NT2/D1 (cell line): ENCODE measurements around the gene SSH2.

Experiments used
- DNase-seq: peaks from one replicate; pipeline ENCODE4 v3.0.0-alpha.2; 2011; ENCODE audit warnings: low read depth, low spot score
- H3K27me3 ChIP-seq: 2 replicates; pipeline ENCODE4 v1.6.0; 2011; ENCODE audit warnings: mild to moderate bottlenecking; ENCODE audit not compliant: insufficient read length, insufficient read depth
- H3K36me3 ChIP-seq: 2 replicates; pipeline ENCODE4 v1.6.1; 2011; ENCODE audit warnings: mild to moderate bottlenecking, low read length, mixed read lengths; ENCODE audit not compliant: insufficient read depth, insufficient read length
- H3K4me1 ChIP-seq: 2 replicates; pipeline ENCODE4 v1.5.1; 2011; ENCODE audit not compliant: insufficient read depth, insufficient read length
- H3K4me3 ChIP-seq: 2 replicates; pipeline ENCODE4 v1.5.1; 2011; ENCODE audit warnings: low read depth; ENCODE audit not compliant: insufficient read length
- H3K9ac ChIP-seq: 2 replicates; pipeline ENCODE4 v1.6.0; 2011; ENCODE audit warnings: low read depth; ENCODE audit not compliant: insufficient read length
- H3K9me3 ChIP-seq: 2 replicates; pipeline ENCODE4 v1.5.1; 2011; ENCODE audit warnings: mild to moderate bottlenecking, low read length; ENCODE audit not compliant: insufficient read depth
- SUZ12 ChIP-seq: IDR thresholded peaks from 2 replicates; pipeline ENCODE4 v1.6.1; 2011; ENCODE audit not compliant: insufficient read length, insufficient read depth; ENCODE audit errors: extremely low read depth
- YY1 ChIP-seq: IDR thresholded peaks from 2 replicates; pipeline ENCODE4 v1.6.1; 2011; ENCODE audit not compliant: insufficient read length, insufficient read depth
- ZNF274 ChIP-seq: IDR thresholded peaks from 2 replicates; pipeline ENCODE4 v1.6.1; 2011; ENCODE audit warnings: mild to moderate bottlenecking, low read depth, low read length

SSH2 gene

DNA sequence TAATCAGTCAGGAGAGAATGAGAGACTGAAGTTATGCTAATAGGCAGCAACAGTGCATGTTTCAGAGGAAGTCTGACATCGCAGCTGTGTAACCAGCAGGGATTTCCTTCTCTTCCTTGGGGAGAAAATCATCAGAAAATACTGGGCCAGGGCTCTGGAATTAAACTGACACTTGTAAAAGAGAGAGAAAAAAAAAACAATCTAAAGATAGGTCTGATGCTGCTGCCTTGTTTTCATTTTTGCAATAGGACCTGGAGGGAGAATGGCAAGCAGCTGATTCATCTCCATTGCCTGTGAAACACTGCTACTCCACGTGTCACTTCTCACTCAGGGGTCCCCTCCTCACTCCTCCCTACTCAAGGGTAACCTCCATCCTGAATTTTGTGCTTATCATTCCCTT lies 289.6 kb downstream of the SSH2 start:
- Histone ChIP-seq H3K4me3 (no peak overlapping the region), H3K9me3 (no peaks in the 10 kb centered on the region), H3K27me3 (no peaks in the 10 kb centered on the region), H3K4me1 (peaks cover 2% of the 10 kb centered on the region), H3K36me3 (peaks cover 10% of the 10 kb centered on the region), H3K9ac (no peak overlapping the region)
- no peak for TF ChIP-seq SUZ12
- TF ChIP-seq YY1 = no peak
- TF ChIP-seq ZNF274 = no peak
- no peak for DNase-seq

DNA sequence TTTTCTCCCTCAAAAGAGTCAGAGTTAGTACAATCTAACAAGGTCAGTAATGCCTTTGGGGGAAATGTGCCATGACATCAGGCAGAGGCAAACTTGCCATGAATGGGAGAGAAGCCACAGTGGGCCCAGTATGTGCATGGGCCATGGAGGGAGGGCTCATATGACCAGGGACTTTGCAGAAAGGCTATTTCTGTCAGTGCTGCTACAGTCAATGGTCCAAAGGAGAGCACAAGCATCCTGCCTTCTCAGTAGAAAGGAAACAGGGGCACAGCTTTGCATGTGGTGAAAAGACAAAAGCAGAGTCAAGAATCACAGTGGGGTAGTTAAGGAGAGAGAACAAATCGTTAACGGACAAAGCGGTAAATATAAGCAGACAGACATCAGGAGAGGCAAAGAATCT lies 296.1 kb downstream of the SSH2 start:
- TF ChIP-seq ZNF274 (no peak), YY1 (no peak), SUZ12 (no peak)
- Histone ChIP-seq H3K4me3 (no peak overlapping the region), H3K36me3 (peaks cover 30% of the 10 kb centered on the region), H3K9ac (no peak overlapping the region), H3K9me3 (no peaks in the 10 kb centered on the region), H3K4me1 (no peaks in the 10 kb centered on the region), H3K27me3 (no peaks in the 10 kb centered on the region)
- peak; percentile 48 for DNase-seq

DNA sequence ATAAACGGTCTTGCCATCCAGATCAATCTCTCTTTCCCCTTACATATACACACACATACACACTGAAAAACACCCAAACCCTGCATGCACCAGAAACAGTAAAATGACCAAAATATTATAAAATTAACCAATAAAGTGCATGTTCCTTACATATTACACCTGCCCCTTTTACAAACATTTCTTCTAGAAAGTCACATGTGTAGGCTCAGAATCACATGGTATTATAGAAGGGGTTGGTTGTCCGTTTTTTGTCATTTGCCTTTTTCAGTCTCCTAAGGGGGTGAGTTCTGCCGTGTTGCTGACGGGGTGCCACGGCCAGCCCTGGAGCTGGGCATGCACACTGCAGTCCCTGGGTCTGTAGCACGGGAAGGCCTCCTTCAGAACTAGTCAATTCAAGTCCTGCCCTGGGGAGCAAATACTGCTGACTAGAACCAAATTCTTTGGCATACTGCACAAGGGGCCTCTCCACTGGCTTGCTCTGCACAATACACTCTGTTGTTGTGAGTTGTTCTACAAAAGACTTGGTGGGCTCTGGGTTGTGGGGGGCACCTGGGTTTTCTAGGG lies 299.3 kb downstream of the SSH2 start:
- TF ChIP-seq YY1 (no peak), ZNF274 (no peak), SUZ12 (no peak)
- H3K4me3 ChIP-seq = no peak overlapping the region

DNA sequence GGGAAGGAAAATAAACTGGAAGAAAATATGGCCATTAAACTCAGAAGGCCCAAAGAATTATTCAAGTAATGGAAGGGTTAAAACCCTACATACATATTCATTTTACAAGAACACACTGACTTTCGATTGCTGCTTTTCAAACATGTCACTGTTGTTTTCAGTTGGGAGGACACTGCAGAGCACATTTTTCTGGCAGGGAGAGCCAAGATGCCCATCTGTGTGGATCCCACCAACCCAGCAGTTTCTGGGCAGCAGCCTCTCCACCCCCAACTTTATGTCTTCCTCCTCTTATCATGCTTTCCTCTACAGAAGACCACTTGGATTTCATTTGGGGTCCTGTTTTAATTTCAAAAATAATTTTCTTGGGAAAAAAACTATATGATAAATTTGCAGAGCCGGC lies 300.2 kb downstream of the SSH2 start:
- H3K4me1 ChIP-seq = no peaks in the 10 kb centered on the region
- no peak overlapping the region for H3K4me3 ChIP-seq
- peaks cover 21% of the 10 kb centered on the region for H3K36me3 ChIP-seq
- no peak for DNase-seq
- H3K9me3 ChIP-seq = no peaks in the 10 kb centered on the region
- TF ChIP-seq ZNF274 (no peak), YY1 (no peak), SUZ12 (no peak)
- H3K9ac ChIP-seq = no peak overlapping the region
- no peaks in the 10 kb centered on the region for H3K27me3 ChIP-seq

More for the DNA sequence above, 299.3 kb downstream of the SSH2 start:
- no peaks in the 10 kb centered on the region for H3K4me1 ChIP-seq
- no peak for DNase-seq
- no peaks in the 10 kb centered on the region for H3K9me3 ChIP-seq
- peaks cover 21% of the 10 kb centered on the region for H3K36me3 ChIP-seq
- H3K27me3 ChIP-seq = no peaks in the 10 kb centered on the region
- H3K9ac ChIP-seq = no peak overlapping the region

DNA sequence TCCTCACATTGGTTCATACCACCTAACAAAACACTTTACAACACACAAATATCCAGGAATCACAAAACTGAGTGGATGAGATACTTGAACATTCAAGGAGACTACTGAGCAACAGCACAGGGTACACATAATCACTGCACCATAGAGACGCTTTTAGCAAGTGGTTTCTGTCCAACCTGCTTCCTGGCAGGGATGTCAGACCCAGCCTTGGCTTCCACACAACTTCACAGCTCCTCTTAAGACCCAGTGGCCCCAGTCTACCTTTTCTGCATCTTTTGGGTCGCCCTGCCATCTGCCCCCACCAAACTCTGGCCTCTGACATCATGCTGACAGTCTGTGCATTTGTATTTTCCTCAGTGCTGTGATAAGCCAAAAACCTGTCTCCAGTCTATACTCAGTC lies 301.4 kb downstream of the SSH2 start:
- H3K9ac ChIP-seq = no peak overlapping the region
- H3K4me3 ChIP-seq = no peak overlapping the region
- H3K27me3 ChIP-seq = peaks cover 4% of the 10 kb centered on the region
- no peak for DNase-seq
- no peaks in the 10 kb centered on the region for H3K9me3 ChIP-seq
- H3K36me3 ChIP-seq = peaks cover 21% of the 10 kb centered on the region
- TF ChIP-seq YY1 = no peak
- TF ChIP-seq SUZ12 = no peak
- TF ChIP-seq ZNF274 = no peak
- no peaks in the 10 kb centered on the region for H3K4me1 ChIP-seq

DNA sequence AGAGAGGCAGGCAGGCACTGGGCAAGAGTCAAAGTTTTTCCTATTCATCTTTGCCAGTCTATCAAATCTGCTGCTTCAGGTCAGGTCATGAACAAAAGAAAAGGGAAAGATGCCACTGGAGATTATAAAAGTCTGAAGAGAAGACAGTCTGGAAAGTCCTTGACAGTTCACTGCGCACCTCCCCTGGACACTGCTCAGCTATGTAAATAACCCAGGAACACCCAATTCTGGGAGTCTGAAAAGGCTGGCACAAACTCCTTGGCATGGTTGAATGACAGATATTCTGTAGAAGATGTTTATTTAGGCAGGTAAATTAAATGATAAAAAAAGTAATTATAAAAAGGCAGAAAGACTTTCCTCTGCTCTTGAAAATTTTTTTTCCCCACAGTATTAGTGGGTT lies 302.1 kb downstream of the SSH2 start:
- H3K4me1 ChIP-seq = peaks cover 4% of the 10 kb centered on the region
- H3K9ac ChIP-seq = no peak overlapping the region
- no peak for DNase-seq
- H3K9me3 ChIP-seq = no peaks in the 10 kb centered on the region
- TF ChIP-seq SUZ12 (no peak), YY1 (no peak), ZNF274 (no peak)
- H3K36me3 ChIP-seq = peaks cover 21% of the 10 kb centered on the region
- no peak overlapping the region for H3K4me3 ChIP-seq
- peaks cover 10% of the 10 kb centered on the region for H3K27me3 ChIP-seq

DNA sequence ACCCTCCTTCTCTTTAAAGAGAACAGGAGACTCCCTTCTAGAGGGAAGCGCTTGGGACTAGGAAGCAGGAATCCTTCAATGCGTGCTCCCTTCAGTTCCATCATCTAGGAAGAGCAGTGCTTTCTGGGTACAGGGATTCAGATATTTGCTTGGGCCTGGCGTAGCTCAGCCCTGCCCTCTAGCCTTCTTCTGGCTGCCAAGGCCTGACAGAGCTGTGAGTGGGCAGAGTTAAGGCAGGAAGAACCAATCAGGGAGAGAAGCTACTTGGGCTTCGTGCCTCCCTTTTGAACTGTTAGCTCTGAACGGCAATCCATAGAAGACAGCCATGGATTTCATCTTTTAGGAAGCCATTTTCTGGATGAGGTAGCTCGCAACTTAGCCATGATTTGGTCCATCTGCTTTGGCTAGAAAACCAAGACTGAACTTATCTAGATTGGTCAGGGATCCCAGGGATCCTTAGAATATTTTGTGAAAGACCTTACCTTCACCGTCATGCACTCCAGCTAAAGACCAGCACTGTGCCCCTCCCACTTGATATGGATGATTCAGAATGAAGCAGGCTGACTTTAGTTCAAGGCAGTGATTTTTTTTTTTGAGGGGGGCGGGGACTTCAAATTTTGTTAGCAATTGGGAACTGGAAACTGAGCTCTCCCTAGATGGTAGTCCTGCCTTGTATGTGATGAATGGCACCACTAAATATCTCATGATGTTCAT lies 304.8 kb downstream of the SSH2 start:
- H3K27me3 ChIP-seq = peaks cover 28% of the 10 kb centered on the region
- TF ChIP-seq SUZ12 (no peak), ZNF274 (no peak), YY1 (no peak)
- H3K9ac ChIP-seq = no peak overlapping the region
- H3K9me3 ChIP-seq = no peaks in the 10 kb centered on the region
- no peaks in the 10 kb centered on the region for H3K36me3 ChIP-seq
- H3K4me1 ChIP-seq = peaks cover 9% of the 10 kb centered on the region
- H3K4me3 ChIP-seq = no peak overlapping the region
- DNase-seq = no peak

DNA sequence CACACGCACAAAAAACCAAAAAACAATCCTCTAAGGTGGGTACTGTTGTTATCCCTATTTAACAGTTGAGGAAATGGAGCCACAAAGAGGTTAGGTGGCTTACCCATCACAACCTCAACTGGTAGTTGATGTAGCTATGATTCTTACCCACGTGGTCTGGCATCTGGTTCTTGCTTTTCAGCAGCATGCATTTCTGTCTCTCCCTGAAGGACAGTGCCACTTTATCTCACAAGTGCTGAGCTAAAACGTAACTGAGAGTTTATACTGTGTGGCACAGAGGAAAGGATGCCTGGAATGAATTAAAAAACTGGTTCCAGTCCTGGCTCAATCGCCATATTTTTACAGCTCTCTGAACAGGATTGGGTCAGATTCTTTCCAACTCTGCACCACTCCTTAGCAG lies 305.4 kb downstream of the SSH2 start:
- Histone ChIP-seq H3K4me1 (peaks cover 9% of the 10 kb centered on the region), H3K9ac (no peak overlapping the region), H3K27me3 (peaks cover 29% of the 10 kb centered on the region), H3K4me3 (no peak overlapping the region), H3K36me3 (no peaks in the 10 kb centered on the region), H3K9me3 (no peaks in the 10 kb centered on the region)
- TF ChIP-seq ZNF274 (no peak), YY1 (no peak), SUZ12 (no peak)
- no peak for DNase-seq
